LHCN-M2 (cell line): ENCODE results near the gene CORO1C. TPM values are rescaled to one million over a fixed set of nuclear protein-coding genes. Genes with fewer than 3 reads are reported as not detected.
A peak's percentile ranks its signal among the peaks of the same experiment; 100 is the strongest.

ENCODE experiments used
- DNase-seq: peaks from one replicate; pipeline ENCODE4 v3.0.0-alpha.2; 2012; ENCODE audit warnings: low read depth
- total RNA-seq: library from RNA; depleted of rRNA; stranded (reverse); fragments of >200 nt; gene quantifications from 2 replicates; pipeline ENCODE4 v1.2.3, GENCODE V29; 2014

Gene CORO1C
- total RNA-seq, 1 experiment from 2014 or later = 172 TPM

- no peak for DNase-seq
These were observed 82.9 kb downstream of the CORO1C start for GRCh38 chr12:108648371-108648770.

GRCh38 chr12:108647585-108648287 lies 83.6 kb downstream of the CORO1C start:
- no peak for DNase-seq

GRCh38 chr12:108646600-108647579 lies 84.4 kb downstream of the CORO1C start:
- peak; percentile 53 for DNase-seq

- no peak for DNase-seq
These were observed 85.4 kb downstream of the CORO1C start for GRCh38 chr12:108645686-108646599.

GRCh38 chr12:108644811-108645120 lies 86.6 kb downstream of the CORO1C start:
- no peak for DNase-seq

- DNase-seq = peak; percentile 94
These were observed 87.1 kb downstream of the CORO1C start for GRCh38 chr12:108643941-108644810.

- DNase-seq = no peak
These were observed 88.2 kb downstream of the CORO1C start for GRCh38 chr12:108642899-108643654.

- peak; percentile 93 for DNase-seq
These were observed 88.9 kb downstream of the CORO1C start for GRCh38 chr12:108642269-108642870.

GRCh38 chr12:108641446-108642268 lies 89.7 kb downstream of the CORO1C start:
- DNase-seq = no peak

- DNase-seq = no peak
These were observed 90.4 kb downstream of the CORO1C start for GRCh38 chr12:108640802-108641445.

- no peak for DNase-seq
These were observed 92.1 kb downstream of the CORO1C start for GRCh38 chr12:108638997-108639822.

- no peak for DNase-seq
These were observed 93.0 kb downstream of the CORO1C start for GRCh38 chr12:108638141-108638827.

GRCh38 chr12:108637222-108637971 lies 93.9 kb downstream of the CORO1C start:
- no peak for DNase-seq

- DNase-seq = no peak
These were observed 95.1 kb downstream of the CORO1C start for GRCh38 chr12:108635997-108636808.
